ENCODE measurements around the gene CMTM7.
"Not testable (repeated sequence)": the region's sequence is repeated elsewhere in the genome, so short reads cannot be mapped to it uniquely, and the experiment has no call there.

Gene CMTM7

DNA sequence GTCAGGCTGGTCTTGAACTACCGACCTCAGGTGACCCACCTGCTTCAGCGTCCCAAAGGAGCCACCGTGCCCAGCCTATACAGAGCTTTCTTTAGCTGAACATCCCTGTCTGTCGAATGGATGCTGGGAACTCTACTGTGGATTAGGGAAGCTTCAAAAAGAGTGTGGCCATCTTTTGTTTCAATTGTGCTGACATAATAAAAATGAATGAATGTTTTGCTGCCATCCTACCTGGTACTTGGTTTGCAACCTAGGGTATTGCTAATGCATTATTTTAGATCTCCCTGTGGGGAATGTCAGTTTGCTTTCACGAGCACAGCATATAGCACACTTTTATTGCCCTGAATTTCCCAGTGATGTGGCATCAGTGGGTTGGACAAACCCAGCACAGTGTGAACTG is 78.7 kb downstream of the CMTM7 start:
- no peak overlapping the region for H4K8ac ChIP-seq (ENCODE audit: low read depth, low read length)
- no peak overlapping the region for H3K4ac ChIP-seq (ENCODE audit: low read depth, low read length)
- H2AK5ac ChIP-seq (ENCODE audit: low read length), result no peak overlapping the region
- no peak overlapping the region for H3K9ac ChIP-seq (ENCODE audit: low read length)
- no peak overlapping the region for H4K91ac ChIP-seq (ENCODE audit: low read depth, low read length)
- no peaks in the 10 kb centered on the region for H3K79me2 ChIP-seq (ENCODE audit: control insufficient read depth, insufficient read depth, low read length, poor library complexity)
- peaks cover 2% of the 10 kb centered on the region for H3K9me3 ChIP-seq (ENCODE audit: insufficient read depth, low read depth, low read length)
- no peak overlapping the region for H4K12ac ChIP-seq (ENCODE audit: low read depth, low read length)
- no peak overlapping the region for H2BK5ac ChIP-seq (ENCODE audit: low read depth, low read length, poor library complexity)
- no peak overlapping the region for H3K23ac ChIP-seq (ENCODE audit: low read length)
- no peak overlapping the region for H2BK120ac ChIP-seq (ENCODE audit: insufficient read depth, low read length, poor library complexity)
- H3K27me3 ChIP-seq (ENCODE audit: insufficient read depth, low read length), result no peaks in the 10 kb centered on the region
- no peak overlapping the region for H2BK12ac ChIP-seq (ENCODE audit: low read length)
- H3K27ac ChIP-seq (ENCODE audit: low read depth, low read length), result no peak overlapping the region
- WGBS (ENCODE audit: extremely low coverage, insufficient coverage, insufficient read length), result no CpG with 5 or more reads among the region's 5 CpGs
- peaks cover 0 to 4% of the 10 kb centered on the region in 2 experiments for H3K36me3 ChIP-seq (ENCODE audit: control insufficient read depth in 1 of 2, insufficient read depth in 2 of 2, low read length in 2 of 2)
- no peak overlapping the region for H3K14ac ChIP-seq (ENCODE audit: low read length)
- H3K79me1 ChIP-seq (ENCODE audit: low read length), result no peaks in the 10 kb centered on the region
- no peak overlapping the region for H2AFZ ChIP-seq (ENCODE audit: insufficient read depth, low read length, poor library complexity)
- no peak overlapping the region for H3K4me3 ChIP-seq (ENCODE audit: low read depth, low read length)
- no peak for DNase-seq
- H3K18ac ChIP-seq (ENCODE audit: low read length), result no peak overlapping the region
- no peak overlapping the region for H3K4me2 ChIP-seq (ENCODE audit: low read length)
- peaks cover 10 to 18% of the 10 kb centered on the region in 2 experiments for H3K4me1 ChIP-seq (ENCODE audit: control insufficient read depth in 1 of 2, insufficient read depth in 2 of 2, low read length in 2 of 2)

DNA sequence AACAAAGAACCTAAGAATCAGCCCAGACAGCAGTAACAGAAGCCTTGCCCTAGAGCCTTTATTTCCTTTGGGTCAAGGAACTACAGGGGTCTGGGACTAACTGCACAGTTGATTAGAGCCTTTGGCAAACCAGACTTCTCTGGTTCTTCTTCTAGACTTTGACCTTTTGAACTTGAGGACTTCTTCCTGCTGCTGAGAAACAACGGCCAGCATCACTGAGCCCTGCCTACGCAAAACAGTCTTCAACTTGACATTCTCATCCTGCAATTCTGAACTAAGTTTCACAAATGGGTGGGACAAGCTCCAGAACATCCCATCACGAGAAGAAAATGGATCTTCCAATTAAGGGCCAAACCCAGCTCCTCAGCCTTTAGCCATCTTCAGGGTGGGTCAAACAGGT is 79.6 kb downstream of the CMTM7 start:
- Histone ChIP-seq H2AFZ (ENCODE audit: insufficient read depth, low read length, poor library complexity) (no peak overlapping the region), H4K12ac (ENCODE audit: low read depth, low read length) (no peak overlapping the region), H3K4me1 (ENCODE audit: control insufficient read depth in 1 of 2, insufficient read depth in 2 of 2, low read length in 2 of 2) (peaks cover 10 to 18% of the 10 kb centered on the region in 2 experiments), H3K18ac (ENCODE audit: low read length) (no peak overlapping the region), H2BK12ac (ENCODE audit: low read length) (no peak overlapping the region), H2BK120ac (ENCODE audit: insufficient read depth, low read length, poor library complexity) (no peak overlapping the region), H3K4ac (ENCODE audit: low read depth, low read length) (no peak overlapping the region), H3K79me2 (ENCODE audit: control insufficient read depth, insufficient read depth, low read length, poor library complexity) (no peaks in the 10 kb centered on the region), H3K4me3 (ENCODE audit: low read depth, low read length) (no peak overlapping the region), H3K9me3 (ENCODE audit: insufficient read depth, low read depth, low read length) (peaks cover 2% of the 10 kb centered on the region), H3K27me3 (ENCODE audit: insufficient read depth, low read length) (no peaks in the 10 kb centered on the region), H3K14ac (ENCODE audit: low read length) (no peak overlapping the region), H2BK5ac (ENCODE audit: low read depth, low read length, poor library complexity) (no peak overlapping the region), H3K79me1 (ENCODE audit: low read length) (no peaks in the 10 kb centered on the region), H3K23ac (ENCODE audit: low read length) (no peak overlapping the region), H4K8ac (ENCODE audit: low read depth, low read length) (no peak overlapping the region), H3K36me3 (ENCODE audit: control insufficient read depth in 1 of 2, insufficient read depth in 2 of 2, low read length in 2 of 2) (peaks cover 0 to 4% of the 10 kb centered on the region in 2 experiments), H3K27ac (ENCODE audit: low read depth, low read length) (no peak overlapping the region), H3K9ac (ENCODE audit: low read length) (no peak overlapping the region), H3K4me2 (ENCODE audit: low read length) (no peak overlapping the region), H2AK5ac (ENCODE audit: low read length) (no peak overlapping the region), H4K91ac (ENCODE audit: low read depth, low read length) (no peak overlapping the region)
- DNase-seq, result no peak
- no CpG with 5 or more reads among the region's 3 CpGs for WGBS (ENCODE audit: extremely low coverage, insufficient coverage, insufficient read length)

DNA sequence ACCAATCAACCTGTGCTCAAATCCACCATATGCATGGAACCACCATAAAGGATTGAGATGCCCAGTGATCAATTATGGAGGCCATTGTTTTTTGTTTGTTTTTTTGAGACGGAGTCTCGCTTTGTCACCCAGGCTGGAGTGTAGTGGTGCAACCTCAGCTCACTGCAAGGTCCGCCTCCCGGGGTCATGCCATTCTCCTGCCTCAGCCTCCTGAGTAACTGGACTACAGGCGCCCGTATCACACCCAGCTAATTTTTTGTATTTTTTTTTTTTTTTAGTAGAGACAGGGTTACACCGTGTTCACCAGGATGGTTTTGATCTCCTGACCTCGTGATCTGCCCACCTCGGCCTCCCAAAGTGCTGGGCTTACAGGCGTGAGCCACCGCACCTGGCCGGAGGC is 80.5 kb downstream of the CMTM7 start:
- not testable (repeated sequence) for H2BK120ac ChIP-seq (ENCODE audit: insufficient read depth, low read length, poor library complexity); H3K27me3 ChIP-seq (ENCODE audit: insufficient read depth, low read length); H3K18ac ChIP-seq (ENCODE audit: low read length); H3K79me2 ChIP-seq (ENCODE audit: control insufficient read depth, insufficient read depth, low read length, poor library complexity); H3K23ac ChIP-seq (ENCODE audit: low read length); H2AFZ ChIP-seq (ENCODE audit: insufficient read depth, low read length, poor library complexity); H3K9ac ChIP-seq (ENCODE audit: low read length); H4K12ac ChIP-seq (ENCODE audit: low read depth, low read length); H3K4me3 ChIP-seq (ENCODE audit: low read depth, low read length); H4K91ac ChIP-seq (ENCODE audit: low read depth, low read length); H3K27ac ChIP-seq (ENCODE audit: low read depth, low read length); H3K14ac ChIP-seq (ENCODE audit: low read length); H4K8ac ChIP-seq (ENCODE audit: low read depth, low read length); H3K4ac ChIP-seq (ENCODE audit: low read depth, low read length); H2BK5ac ChIP-seq (ENCODE audit: low read depth, low read length, poor library complexity); H3K4me2 ChIP-seq (ENCODE audit: low read length); H2AK5ac ChIP-seq (ENCODE audit: low read length); H3K79me1 ChIP-seq (ENCODE audit: low read length); H3K36me3 ChIP-seq (ENCODE audit: control insufficient read depth in 1 of 2, insufficient read depth in 2 of 2, low read length in 2 of 2); H2BK12ac ChIP-seq (ENCODE audit: low read length); H3K9me3 ChIP-seq (ENCODE audit: insufficient read depth, low read depth, low read length)
- DNase-seq, result peak; percentile 71 to 77
- peaks cover 10 to 18% of the 10 kb centered on the region in 2 experiments for H3K4me1 ChIP-seq (ENCODE audit: control insufficient read depth in 1 of 2, insufficient read depth in 2 of 2, low read length in 2 of 2)
- no CpG with 5 or more reads among the region's 12 CpGs for WGBS (ENCODE audit: extremely low coverage, insufficient coverage, insufficient read length)

DNA sequence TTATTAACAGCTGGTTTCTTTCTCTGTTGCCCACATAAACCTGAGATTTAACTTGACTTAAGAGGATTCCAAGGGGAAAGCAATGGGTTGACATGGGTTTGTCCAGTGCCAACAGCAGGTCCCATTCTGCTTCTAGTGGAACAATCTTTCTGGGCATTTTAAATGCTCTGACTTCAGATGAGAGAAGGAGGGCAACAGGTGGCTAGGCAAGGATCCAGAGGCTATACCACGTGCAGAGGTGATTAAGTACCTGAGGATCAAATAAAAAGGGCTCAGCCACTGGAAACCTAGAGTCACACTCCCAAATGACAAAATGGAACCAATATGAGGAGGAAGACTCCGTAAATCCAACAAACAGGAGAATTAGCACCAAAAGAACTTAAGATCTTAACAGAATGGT is 82.5 kb downstream of the CMTM7 start:
- Histone ChIP-seq H4K8ac (ENCODE audit: low read depth, low read length) (no peak overlapping the region), H2BK120ac (ENCODE audit: insufficient read depth, low read length, poor library complexity) (no peak overlapping the region), H3K14ac (ENCODE audit: low read length) (no peak overlapping the region), H3K4me3 (ENCODE audit: low read depth, low read length) (no peak overlapping the region), H2BK12ac (ENCODE audit: low read length) (no peak overlapping the region), H3K27me3 (ENCODE audit: insufficient read depth, low read length) (no peaks in the 10 kb centered on the region), H2BK5ac (ENCODE audit: low read depth, low read length, poor library complexity) (no peak overlapping the region), H3K9ac (ENCODE audit: low read length) (no peak overlapping the region), H4K12ac (ENCODE audit: low read depth, low read length) (no peak overlapping the region), H2AFZ (ENCODE audit: insufficient read depth, low read length, poor library complexity) (no peak overlapping the region), H3K4me1 (ENCODE audit: control insufficient read depth in 1 of 2, insufficient read depth in 2 of 2, low read length in 2 of 2) (peaks cover 0 to 9% of the 10 kb centered on the region in 2 experiments), H4K91ac (ENCODE audit: low read depth, low read length) (no peak overlapping the region), H3K23ac (ENCODE audit: low read length) (no peak overlapping the region), H2AK5ac (ENCODE audit: low read length) (no peak overlapping the region), H3K4me2 (ENCODE audit: low read length) (no peak overlapping the region), H3K18ac (ENCODE audit: low read length) (no peak overlapping the region), H3K79me2 (ENCODE audit: control insufficient read depth, insufficient read depth, low read length, poor library complexity) (no peaks in the 10 kb centered on the region), H3K4ac (ENCODE audit: low read depth, low read length) (no peak overlapping the region), H3K9me3 (ENCODE audit: insufficient read depth, low read depth, low read length) (no peaks in the 10 kb centered on the region), H3K79me1 (ENCODE audit: low read length) (no peaks in the 10 kb centered on the region), H3K36me3 (ENCODE audit: control insufficient read depth in 1 of 2, insufficient read depth in 2 of 2, low read length in 2 of 2) (peaks cover 0 to 2% of the 10 kb centered on the region in 2 experiments), H3K27ac (ENCODE audit: low read depth, low read length) (no peak overlapping the region)
- no peak for DNase-seq
- no CpG with 5 or more reads among the region's 2 CpGs for WGBS (ENCODE audit: extremely low coverage, insufficient coverage, insufficient read length)

Measured in trophoblast cell (in vitro differentiated cells and primary cell).